GM23338 (cell line): ENCODE data around the gene METTL24. TPM values are rescaled to one million over a fixed set of nuclear protein-coding genes. Genes with fewer than 3 reads are reported as not detected.

Source experiments
- ATAC-seq: fragments of 200-7000 bp; cut with Tn5 transposase; 3 replicates; pipeline ENCODE4 v1.9.1; 2020
- DNase-seq: peaks from one replicate; pipeline ENCODE4 v3.0.0-alpha.2; 2015; ENCODE audit warnings: low spot score
- H2AFZ ChIP-seq: fragments of 200-600 bp; sonication (generic); 2 replicates; pipeline ENCODE4 v1.8.0; 2016; ENCODE audit warnings: antibody characterized with exemption, mild to moderate bottlenecking, moderate library complexity
- H3F3A ChIP-seq: fragments of 200-600 bp; sonication (generic); replicated peaks from 2 replicates; pipeline ENCODE4 v1.8.0; 2017; ENCODE audit warnings: antibody characterized with exemption, mixed run types, low read depth
- H3K27ac ChIP-seq: fragments of 200-600 bp; sonication (generic); 2 replicates; pipeline ENCODE4 v1.6.1; 2016; ENCODE audit warnings: low read depth
- H3K27me3 ChIP-seq: fragments of 200-600 bp; sonication (generic); 2 replicates; pipeline ENCODE4 v1.8.0; 2016; ENCODE audit warnings: mild to moderate bottlenecking, mixed run types, moderate library complexity; ENCODE audit not compliant: insufficient read depth
- H3K36me3 ChIP-seq: fragments of 200-600 bp; sonication (generic); 2 replicates; pipeline ENCODE4 v1.8.0; 2016; ENCODE audit warnings: mild to moderate bottlenecking; ENCODE audit not compliant: insufficient read depth
- H3K4me1 ChIP-seq: fragments of 200-600 bp; sonication (generic); 2 replicates; pipeline ENCODE4 v1.8.0; 2016; ENCODE audit warnings: mild to moderate bottlenecking, moderate library complexity; ENCODE audit not compliant: insufficient read depth
- H3K4me2 ChIP-seq: fragments of 200-600 bp; sonication (generic); 2 replicates; pipeline ENCODE4 v1.7.1; 2017; ENCODE audit warnings: mixed run types
- H3K4me3 ChIP-seq: fragments of 200-600 bp; sonication (generic); 2 replicates; pipeline ENCODE4 v1.6.1; 2016; ENCODE audit warnings: mixed run types
- H3K79me2 ChIP-seq: fragments of 200-600 bp; sonication (generic); replicated peaks from 2 replicates; pipeline ENCODE4 v1.8.0; 2017; ENCODE audit warnings: mild to moderate bottlenecking; ENCODE audit not compliant: insufficient read depth
- H3K9me2 ChIP-seq: fragments of 200-600 bp; sonication (generic); 2 replicates; pipeline ENCODE4 v1.8.0; 2017; ENCODE audit not compliant: insufficient read depth
- H4K20me1 ChIP-seq: fragments of 200-600 bp; sonication (generic); replicated peaks from 2 replicates; pipeline ENCODE4 v1.8.0; 2017; ENCODE audit warnings: mild to moderate bottlenecking; ENCODE audit not compliant: insufficient read depth
- H3K27ac Mint-ChIP-seq: 2 replicates; pipeline ENCODE4 v1.8.0; 2020; ENCODE audit warnings: inconsistent platforms, mild to moderate bottlenecking, moderate library complexity, mixed read lengths
- H3K27me3 Mint-ChIP-seq: 3 replicates; pipeline ENCODE4 v1.8.0; 2022; ENCODE audit warnings: low read depth, mild to moderate bottlenecking, moderate library complexity, mixed read lengths, inconsistent platforms; ENCODE audit not compliant: insufficient read depth, poor library complexity
- H3K36me3 Mint-ChIP-seq: 3 replicates; pipeline ENCODE4 v1.8.0; 2021; ENCODE audit warnings: low read depth, mild to moderate bottlenecking, inconsistent platforms, moderate library complexity, mixed read lengths
- H3K4me1 Mint-ChIP-seq: 3 replicates; pipeline ENCODE4 v1.8.0; 2020; ENCODE audit warnings: mild to moderate bottlenecking, inconsistent platforms, mixed read lengths
- H3K4me3 Mint-ChIP-seq: 3 replicates; pipeline ENCODE4 v1.8.0; 2021; ENCODE audit warnings: moderate library complexity, mild to moderate bottlenecking, inconsistent platforms, mixed read lengths
- H3K9me3 Mint-ChIP-seq: 3 replicates; pipeline ENCODE4 v1.8.0; 2020; ENCODE audit warnings: moderate library complexity, mild to moderate bottlenecking, inconsistent platforms, mixed read lengths
- CREB1 ChIP-seq: fragments of 250-450 bp; sonication (Bioruptor Pico); IDR thresholded peaks from 2 replicates; pipeline ENCODE4 v1.5.0; 2020; ENCODE audit warnings: low read depth, mild to moderate bottlenecking, moderate library complexity
- ETS1 ChIP-seq: IDR thresholded peaks from 2 replicates; pipeline ENCODE4 v1.6.1; 2016; ENCODE audit warnings: antibody characterized with exemption
- EZH2 ChIP-seq: fragments of 200-600 bp; sonication (generic); IDR thresholded peaks from one replicate; pipeline ENCODE4 v1.8.0; 2017; ENCODE audit warnings: antibody characterized with exemption, mild to moderate bottlenecking, low read depth; ENCODE audit not compliant: unreplicated experiment
- EZH2phosphoT487 ChIP-seq: fragments of 200-600 bp; sonication (generic); IDR thresholded peaks from one replicate; pipeline ENCODE4 v1.8.1; 2018; ENCODE audit warnings: antibody characterized with exemption; ENCODE audit not compliant: unreplicated experiment
- JUNB ChIP-seq: IDR thresholded peaks from one replicate; pipeline ENCODE4 v1.6.1; 2016; ENCODE audit warnings: antibody characterized with exemption; ENCODE audit not compliant: unreplicated experiment
- NANOG ChIP-seq: IDR thresholded peaks from 2 replicates; pipeline ENCODE4 v1.6.1; 2016; ENCODE audit warnings: antibody characterized with exemption, borderline replicate concordance
- POLR2AphosphoS5 ChIP-seq: IDR thresholded peaks from 2 replicates; pipeline ENCODE4 v1.6.1; 2016; ENCODE audit warnings: antibody characterized with exemption, low read depth
- STAT1 ChIP-seq: IDR thresholded peaks from one replicate; pipeline ENCODE4 v1.6.1; 2016; ENCODE audit warnings: antibody characterized with exemption; ENCODE audit not compliant: unreplicated experiment
- ZNF114 ChIP-seq: fragments of 250-450 bp; sonication (Bioruptor Pico); IDR thresholded peaks from 2 replicates; pipeline ENCODE4 v1.5.0; 2020; ENCODE audit warnings: mild to moderate bottlenecking, moderate library complexity
- ZNF331 ChIP-seq: fragments of 250-450 bp; sonication (Bioruptor Pico); IDR thresholded peaks from 2 replicates; pipeline ENCODE4 v1.5.0; 2020; ENCODE audit warnings: low read depth, mild to moderate bottlenecking, moderate library complexity
- ZNF462 ChIP-seq: fragments of 250-450 bp; sonication (Bioruptor Pico); IDR thresholded peaks from 2 replicates; pipeline ENCODE4 v1.5.0; 2020; ENCODE audit warnings: mild to moderate bottlenecking, moderate library complexity
- polyA plus RNA-seq: library from polyadenylated mRNA; unstranded; fragments of >200 nt; fragmentation: Nextera tagmentation; extraction: Ambion mirVana; gene quantifications from 2 replicates; pipeline ENCODE4 v1.2.1, GENCODE V29; 2016
- total RNA-seq: library from RNA; depleted of rRNA; stranded (reverse); fragments of >200 nt; shearing (Covaris generic); gene quantifications from 2 replicates; pipeline ENCODE4 v1.2.3, GENCODE V29; 2014
- TF ChIP-seq, protein P1 (sequence below), 2 experiments: fragments of 200-600 bp in 1 of 2; sonication (generic) in 1 of 2; conservative IDR thresholded peaks; 2 replicates each; pipeline versions ENCODE4 v1.5.1 to v1.6.1; 2016 to 2017; ENCODE audit warnings: antibody characterized with exemption in 2 of 2, low read depth in 2 of 2, mild to moderate bottlenecking in 2 of 2, moderate library complexity in 1 of 2
- TF ChIP-seq, protein P2 (sequence below): IDR thresholded peaks from one replicate; pipeline ENCODE4 v1.6.1; 2018; ENCODE audit warnings: antibody characterized with exemption; ENCODE audit not compliant: unreplicated experiment

The METTL24 gene
- total and polyA plus RNA-seq, 2 experiments from 2014 or later = 0.35 TPM; not detected in 1

DNA sequence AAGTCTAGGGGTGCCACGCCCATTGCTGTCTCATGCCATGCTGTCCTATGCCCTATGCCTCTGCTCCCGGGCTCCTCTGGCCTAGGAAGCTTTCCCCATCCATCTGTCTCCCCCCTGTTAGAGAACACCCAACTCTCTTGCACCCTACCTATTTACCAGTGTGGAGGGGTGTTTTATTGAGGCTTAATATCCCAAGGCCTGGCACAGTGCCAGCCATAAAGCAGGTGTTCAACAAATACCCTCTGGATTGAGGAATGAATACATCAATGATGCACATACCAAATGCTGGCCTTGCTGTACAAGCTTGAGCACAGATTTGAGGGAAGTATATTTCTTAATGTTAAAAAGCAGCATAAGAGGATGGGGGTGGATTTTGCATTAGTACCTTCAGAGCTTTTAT, 38.3 kb downstream of the METTL24 start:
- Mint-ChIP-seq H3K36me3 (no peaks in the 10 kb centered on the region), H3K4me3 (no peak overlapping the region), H3K27ac (no peak overlapping the region), H3K4me1 (peaks cover 27% of the 10 kb centered on the region), H3K27me3 (peaks cover 4% of the 10 kb centered on the region), H3K9me3 (no peaks in the 10 kb centered on the region)
- H2AFZ ChIP-seq = no peak overlapping the region
- H3K4me3 ChIP-seq = no peak overlapping the region
- H4K20me1 ChIP-seq = no peaks in the 10 kb centered on the region
- DNase-seq (no peak), ATAC-seq (no peak)
- H3K36me3 ChIP-seq = no peaks in the 10 kb centered on the region
- TF ChIP-seq EZH2phosphoT487 (no peak), POLR2AphosphoS5 (no peak), STAT1 (no peak), ZNF114 (CRISPR knock-in tag) (no peak), ZNF331 (CRISPR knock-in tag) (no peak), NANOG (no peak), ETS1 (no peak), JUNB (no peak), CREB1 (no peak), EZH2 (no peak), ZNF462 (CRISPR knock-in tag) (no peak)
- TF ChIP-seq, protein P1, sequence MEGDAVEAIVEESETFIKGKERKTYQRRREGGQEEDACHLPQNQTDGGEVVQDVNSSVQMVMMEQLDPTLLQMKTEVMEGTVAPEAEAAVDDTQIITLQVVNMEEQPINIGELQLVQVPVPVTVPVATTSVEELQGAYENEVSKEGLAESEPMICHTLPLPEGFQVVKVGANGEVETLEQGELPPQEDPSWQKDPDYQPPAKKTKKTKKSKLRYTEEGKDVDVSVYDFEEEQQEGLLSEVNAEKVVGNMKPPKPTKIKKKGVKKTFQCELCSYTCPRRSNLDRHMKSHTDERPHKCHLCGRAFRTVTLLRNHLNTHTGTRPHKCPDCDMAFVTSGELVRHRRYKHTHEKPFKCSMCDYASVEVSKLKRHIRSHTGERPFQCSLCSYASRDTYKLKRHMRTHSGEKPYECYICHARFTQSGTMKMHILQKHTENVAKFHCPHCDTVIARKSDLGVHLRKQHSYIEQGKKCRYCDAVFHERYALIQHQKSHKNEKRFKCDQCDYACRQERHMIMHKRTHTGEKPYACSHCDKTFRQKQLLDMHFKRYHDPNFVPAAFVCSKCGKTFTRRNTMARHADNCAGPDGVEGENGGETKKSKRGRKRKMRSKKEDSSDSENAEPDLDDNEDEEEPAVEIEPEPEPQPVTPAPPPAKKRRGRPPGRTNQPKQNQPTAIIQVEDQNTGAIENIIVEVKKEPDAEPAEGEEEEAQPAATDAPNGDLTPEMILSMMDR (conservative IDR thresholded peaks at IDR 0.05; ENCODE audit: low read depth in 2 of 2) = no peak
- TF ChIP-seq, protein P2, sequence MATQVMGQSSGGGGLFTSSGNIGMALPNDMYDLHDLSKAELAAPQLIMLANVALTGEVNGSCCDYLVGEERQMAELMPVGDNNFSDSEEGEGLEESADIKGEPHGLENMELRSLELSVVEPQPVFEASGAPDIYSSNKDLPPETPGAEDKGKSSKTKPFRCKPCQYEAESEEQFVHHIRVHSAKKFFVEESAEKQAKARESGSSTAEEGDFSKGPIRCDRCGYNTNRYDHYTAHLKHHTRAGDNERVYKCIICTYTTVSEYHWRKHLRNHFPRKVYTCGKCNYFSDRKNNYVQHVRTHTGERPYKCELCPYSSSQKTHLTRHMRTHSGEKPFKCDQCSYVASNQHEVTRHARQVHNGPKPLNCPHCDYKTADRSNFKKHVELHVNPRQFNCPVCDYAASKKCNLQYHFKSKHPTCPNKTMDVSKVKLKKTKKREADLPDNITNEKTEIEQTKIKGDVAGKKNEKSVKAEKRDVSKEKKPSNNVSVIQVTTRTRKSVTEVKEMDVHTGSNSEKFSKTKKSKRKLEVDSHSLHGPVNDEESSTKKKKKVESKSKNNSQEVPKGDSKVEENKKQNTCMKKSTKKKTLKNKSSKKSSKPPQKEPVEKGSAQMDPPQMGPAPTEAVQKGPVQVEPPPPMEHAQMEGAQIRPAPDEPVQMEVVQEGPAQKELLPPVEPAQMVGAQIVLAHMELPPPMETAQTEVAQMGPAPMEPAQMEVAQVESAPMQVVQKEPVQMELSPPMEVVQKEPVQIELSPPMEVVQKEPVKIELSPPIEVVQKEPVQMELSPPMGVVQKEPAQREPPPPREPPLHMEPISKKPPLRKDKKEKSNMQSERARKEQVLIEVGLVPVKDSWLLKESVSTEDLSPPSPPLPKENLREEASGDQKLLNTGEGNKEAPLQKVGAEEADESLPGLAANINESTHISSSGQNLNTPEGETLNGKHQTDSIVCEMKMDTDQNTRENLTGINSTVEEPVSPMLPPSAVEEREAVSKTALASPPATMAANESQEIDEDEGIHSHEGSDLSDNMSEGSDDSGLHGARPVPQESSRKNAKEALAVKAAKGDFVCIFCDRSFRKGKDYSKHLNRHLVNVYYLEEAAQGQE = no peak
- H3K27ac ChIP-seq = no peak overlapping the region
- no peaks in the 10 kb centered on the region; the same call in 1 of the 2 replicates for H3F3A ChIP-seq
- no peaks in the 10 kb centered on the region for H3K27me3 ChIP-seq
- no peaks in the 10 kb centered on the region for H3K9me2 ChIP-seq
- H3K79me2 ChIP-seq = no peaks in the 10 kb centered on the region
- peaks cover 21% of the 10 kb centered on the region for H3K4me1 ChIP-seq
- H3K4me2 ChIP-seq = no peak overlapping the region
